Measurements from ENCODE around the gene SLCO3A1. TPM values are rescaled to one million over a fixed set of nuclear protein-coding genes. Genes with fewer than 3 reads are reported as not detected.

Gene SLCO3A1
- total RNA-seq, 1 experiment from 2014 or later, result 37.8 TPM

DNA sequence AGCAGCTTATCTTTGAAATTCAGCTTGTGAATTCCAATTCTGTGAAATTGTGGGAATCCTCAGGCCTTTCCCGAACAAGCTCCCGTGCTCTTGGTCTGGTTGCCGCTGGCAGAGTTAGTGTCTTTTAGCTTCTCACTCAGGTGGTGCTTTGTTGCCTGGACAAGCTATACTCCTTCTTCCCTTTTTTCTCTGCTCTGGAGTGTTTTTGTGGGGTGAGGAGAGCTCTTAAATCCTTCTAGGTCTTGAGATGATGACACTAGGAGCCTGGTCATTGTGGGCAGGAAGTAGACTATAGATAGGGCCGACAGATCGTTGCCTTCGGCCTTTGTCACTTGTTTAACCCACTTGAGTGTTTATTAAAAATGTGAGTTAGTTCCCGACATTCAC is 93.8 kb downstream of the SLCO3A1 start:
- H3F3A ChIP-seq (ENCODE audit: insufficient read depth, low read depth), result peaks cover 72% of the 10 kb centered on the region
- POLR2A ChIA-PET (ENCODE audit: unreplicated experiment), result interaction anchor here (0.9 to 1.3 kb wide), 2 partner anchors 24 to 79 kb away, joined by 3 to 4 read pairs; no protein-coding TSS in a partner anchor
- DNase-seq, result peak in 1 of 2 experiments; percentile 47
- H3K79me2 ChIP-seq (ENCODE audit: low read depth), result peaks cover 80% of the 10 kb centered on the region
- no peaks in the 10 kb centered on the region for H3K27me3 ChIP-seq (ENCODE audit: insufficient read depth, low read depth)
- CTCF ChIA-PET, result interaction anchor here (0.8 to 1.1 kb wide), 4 partner anchors 58 to 241 kb away, joined by 3 to 4 read pairs (median 3); partner anchors contain the start of gene SLCO3A1
- no TSS peak for BruUV-seq (replicated peaks)
- H2AFZ ChIP-seq, result no peak overlapping the region
- intact Hi-C loops (cut with micrococcal nuclease; ENCODE audit: unreplicated experiment), result loop anchor here (5.0 to 10.0 kb wide), 2 partner anchors 65 to 698 kb away; no protein-coding TSS in a partner anchor
- no peaks in the 10 kb centered on the region for H4K20me1 ChIP-seq (ENCODE audit: insufficient read depth)
- no peaks in the 10 kb centered on the region for H3K9me2 ChIP-seq (ENCODE audit: insufficient read depth)
- peak overlapping the region; percentile 80 for H3K4me2 ChIP-seq
- peak overlapping the region; percentile 39; the same call in 1 of the 2 replicates for H3K4me3 ChIP-seq
- H3K9me3 ChIP-seq (ENCODE audit: insufficient read depth, low read depth), result no peaks in the 10 kb centered on the region
- TF ChIP-seq, protein P1, sequence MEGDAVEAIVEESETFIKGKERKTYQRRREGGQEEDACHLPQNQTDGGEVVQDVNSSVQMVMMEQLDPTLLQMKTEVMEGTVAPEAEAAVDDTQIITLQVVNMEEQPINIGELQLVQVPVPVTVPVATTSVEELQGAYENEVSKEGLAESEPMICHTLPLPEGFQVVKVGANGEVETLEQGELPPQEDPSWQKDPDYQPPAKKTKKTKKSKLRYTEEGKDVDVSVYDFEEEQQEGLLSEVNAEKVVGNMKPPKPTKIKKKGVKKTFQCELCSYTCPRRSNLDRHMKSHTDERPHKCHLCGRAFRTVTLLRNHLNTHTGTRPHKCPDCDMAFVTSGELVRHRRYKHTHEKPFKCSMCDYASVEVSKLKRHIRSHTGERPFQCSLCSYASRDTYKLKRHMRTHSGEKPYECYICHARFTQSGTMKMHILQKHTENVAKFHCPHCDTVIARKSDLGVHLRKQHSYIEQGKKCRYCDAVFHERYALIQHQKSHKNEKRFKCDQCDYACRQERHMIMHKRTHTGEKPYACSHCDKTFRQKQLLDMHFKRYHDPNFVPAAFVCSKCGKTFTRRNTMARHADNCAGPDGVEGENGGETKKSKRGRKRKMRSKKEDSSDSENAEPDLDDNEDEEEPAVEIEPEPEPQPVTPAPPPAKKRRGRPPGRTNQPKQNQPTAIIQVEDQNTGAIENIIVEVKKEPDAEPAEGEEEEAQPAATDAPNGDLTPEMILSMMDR (conservative IDR thresholded peaks at IDR 0.05), result no peak
- TF ChIP-seq EZH2 (IDR thresholded peaks at IDR 0.05; ENCODE audit: low read depth), result no peak
- no peaks in the 10 kb centered on the region for H3K36me3 ChIP-seq (ENCODE audit: low read depth)
- peak overlapping the region; percentile 100 for H3K27ac ChIP-seq
- peaks cover 94% of the 10 kb centered on the region for H3K4me1 ChIP-seq (replicated peaks; ENCODE audit: insufficient read depth)

DNA sequence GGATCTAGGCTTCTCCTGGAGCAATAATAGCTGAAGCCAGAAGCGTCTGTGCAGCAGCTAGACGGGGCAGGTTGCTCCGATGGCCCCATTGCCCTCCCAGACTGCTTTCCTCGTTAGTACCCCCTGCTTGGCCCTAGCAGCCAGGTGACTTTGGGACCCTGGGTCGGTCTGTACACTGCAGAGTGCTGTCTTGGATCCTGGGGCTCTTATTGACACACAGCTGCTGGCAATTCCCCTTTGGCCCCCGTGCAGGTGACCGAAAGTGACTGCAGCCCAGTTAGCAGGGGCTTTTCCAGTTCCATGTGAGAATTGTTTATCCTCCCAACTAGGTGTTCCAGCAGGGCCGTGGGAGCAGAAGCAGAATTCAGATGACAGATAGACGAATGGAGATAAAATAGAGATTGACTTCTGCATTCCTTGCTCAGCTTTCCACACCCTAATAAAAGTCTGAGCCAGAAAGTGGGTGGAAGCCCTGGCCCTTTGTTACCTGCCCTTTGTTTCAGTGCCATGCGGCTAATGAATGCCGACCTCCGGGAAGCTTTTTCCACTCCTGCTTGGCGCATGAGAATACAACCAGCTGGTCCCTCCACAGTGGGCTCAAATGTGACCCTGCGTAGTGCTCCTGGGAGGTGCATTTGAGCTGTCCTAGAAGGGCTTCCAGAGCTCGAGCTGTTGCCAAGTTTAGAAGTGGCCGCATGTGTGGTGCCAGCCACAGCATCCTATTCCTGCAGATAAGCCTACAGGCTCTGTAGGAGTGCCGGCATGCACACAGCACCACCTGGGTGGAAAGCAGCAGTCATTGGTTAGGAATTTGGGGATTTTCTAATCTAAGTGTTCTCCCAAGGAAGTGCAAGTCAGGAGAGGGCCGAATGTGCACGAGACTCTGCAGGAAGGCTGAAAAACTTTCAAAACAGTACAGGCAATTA is 94.4 kb downstream of the SLCO3A1 start:
- BruUV-seq (replicated peaks), result TSS peak; percentile 81
- Histone ChIP-seq H2AFZ (no peak overlapping the region), H4K20me1 (ENCODE audit: insufficient read depth) (no peaks in the 10 kb centered on the region), H3K4me3 (peak overlapping the region; percentile 39; the same call in 1 of the 2 replicates), H3F3A (ENCODE audit: insufficient read depth, low read depth) (peaks cover 72% of the 10 kb centered on the region), H3K9me2 (ENCODE audit: insufficient read depth) (no peaks in the 10 kb centered on the region), H3K4me1 (replicated peaks; ENCODE audit: insufficient read depth) (peaks cover 94% of the 10 kb centered on the region), H3K27me3 (ENCODE audit: insufficient read depth, low read depth) (no peaks in the 10 kb centered on the region), H3K36me3 (ENCODE audit: low read depth) (no peaks in the 10 kb centered on the region), H3K9me3 (ENCODE audit: insufficient read depth, low read depth) (no peaks in the 10 kb centered on the region), H3K79me2 (ENCODE audit: low read depth) (peaks cover 87% of the 10 kb centered on the region), H3K27ac (peak overlapping the region; percentile 100), H3K4me2 (peak overlapping the region; percentile 80)
- ChIA-PET CTCF (interaction anchor here (0.8 to 1.1 kb wide), 4 partner anchors 58 to 131 kb away, joined by 3 to 4 read pairs (median 3); partner anchors contain the start of gene SLCO3A1), POLR2A (ENCODE audit: unreplicated experiment) (interaction anchor here (0.9 to 1.3 kb wide), 2 partner anchors 24 to 80 kb away, joined by 3 to 4 read pairs; no protein-coding TSS in a partner anchor)
- TF ChIP-seq, protein P1 (conservative IDR thresholded peaks at IDR 0.05), result no peak
- no peak for TF ChIP-seq EZH2 (IDR thresholded peaks at IDR 0.05; ENCODE audit: low read depth)
- intact Hi-C loops (cut with micrococcal nuclease; ENCODE audit: unreplicated experiment), result loop anchor here (1.0 to 10.0 kb wide), 4 partner anchors 17 to 697 kb away; no protein-coding TSS in a partner anchor
- peak; percentile 69 to 93 for DNase-seq

DNA sequence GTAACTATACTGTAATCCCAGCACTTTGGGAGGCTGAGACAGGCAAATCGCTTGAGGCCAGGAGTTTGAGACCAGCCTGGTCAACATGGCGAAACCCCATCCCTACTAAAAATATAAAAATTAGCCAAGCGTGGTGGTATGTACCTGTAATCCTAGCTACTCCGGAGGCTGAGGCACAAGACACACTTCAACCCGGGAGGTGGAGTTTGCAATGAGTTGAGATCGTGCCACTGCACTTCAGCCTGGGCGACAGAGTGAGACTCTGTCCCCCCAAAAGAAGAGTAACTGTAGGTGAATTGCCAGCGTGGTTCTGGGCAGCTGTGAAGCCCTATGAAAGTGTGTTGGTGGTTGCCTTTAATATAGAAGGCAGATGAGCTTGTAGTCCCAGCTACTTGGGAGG is 95.9 kb downstream of the SLCO3A1 start:
- intact Hi-C loops (cut with micrococcal nuclease; ENCODE audit: unreplicated experiment), result loop anchor here (5.0 to 10.0 kb wide), 2 partner anchors 63 to 695 kb away; no protein-coding TSS in a partner anchor
- POLR2A ChIA-PET (ENCODE audit: unreplicated experiment), result no interaction called here
- no peaks in the 10 kb centered on the region for H3K36me3 ChIP-seq (ENCODE audit: low read depth)
- CTCF ChIA-PET, result no interaction called here
- H3K9me3 ChIP-seq (ENCODE audit: insufficient read depth, low read depth), result no peaks in the 10 kb centered on the region
- no peaks in the 10 kb centered on the region for H3K27me3 ChIP-seq (ENCODE audit: insufficient read depth, low read depth)
- TF ChIP-seq, protein P1 (conservative IDR thresholded peaks at IDR 0.05), result no peak
- no peak for TF ChIP-seq EZH2 (IDR thresholded peaks at IDR 0.05; ENCODE audit: low read depth)
- no peak for DNase-seq
- H3K27ac ChIP-seq, result peak overlapping the region; percentile 100
- no TSS peak for BruUV-seq (replicated peaks)
- no peaks in the 10 kb centered on the region for H4K20me1 ChIP-seq (ENCODE audit: insufficient read depth)
- peak overlapping the region; percentile 80 for H3K4me2 ChIP-seq
- no peaks in the 10 kb centered on the region for H3K9me2 ChIP-seq (ENCODE audit: insufficient read depth)
- peaks cover 89% of the 10 kb centered on the region for H3K79me2 ChIP-seq (ENCODE audit: low read depth)
- H3K4me1 ChIP-seq (replicated peaks; ENCODE audit: insufficient read depth), result peaks cover 95% of the 10 kb centered on the region
- H3K4me3 ChIP-seq, result no peak overlapping the region
- H3F3A ChIP-seq (ENCODE audit: insufficient read depth, low read depth), result peaks cover 68% of the 10 kb centered on the region
- H2AFZ ChIP-seq, result no peak overlapping the region

Data from PC-9 (cell line).